HG03175 (cell line): ENCODE results near the gene IRAK1.
A peak's percentile ranks its signal among the peaks of the same experiment; 100 is the strongest.

Experiments
- ATAC-seq: cut with Tn5 transposase; IDR thresholded peaks from one replicate; pipeline ENCODE4 v1.9.1; 2021; ENCODE audit warnings: mild to moderate bottlenecking, moderate library complexity; ENCODE audit not compliant: unreplicated experiment

Gene IRAK1

DNA sequence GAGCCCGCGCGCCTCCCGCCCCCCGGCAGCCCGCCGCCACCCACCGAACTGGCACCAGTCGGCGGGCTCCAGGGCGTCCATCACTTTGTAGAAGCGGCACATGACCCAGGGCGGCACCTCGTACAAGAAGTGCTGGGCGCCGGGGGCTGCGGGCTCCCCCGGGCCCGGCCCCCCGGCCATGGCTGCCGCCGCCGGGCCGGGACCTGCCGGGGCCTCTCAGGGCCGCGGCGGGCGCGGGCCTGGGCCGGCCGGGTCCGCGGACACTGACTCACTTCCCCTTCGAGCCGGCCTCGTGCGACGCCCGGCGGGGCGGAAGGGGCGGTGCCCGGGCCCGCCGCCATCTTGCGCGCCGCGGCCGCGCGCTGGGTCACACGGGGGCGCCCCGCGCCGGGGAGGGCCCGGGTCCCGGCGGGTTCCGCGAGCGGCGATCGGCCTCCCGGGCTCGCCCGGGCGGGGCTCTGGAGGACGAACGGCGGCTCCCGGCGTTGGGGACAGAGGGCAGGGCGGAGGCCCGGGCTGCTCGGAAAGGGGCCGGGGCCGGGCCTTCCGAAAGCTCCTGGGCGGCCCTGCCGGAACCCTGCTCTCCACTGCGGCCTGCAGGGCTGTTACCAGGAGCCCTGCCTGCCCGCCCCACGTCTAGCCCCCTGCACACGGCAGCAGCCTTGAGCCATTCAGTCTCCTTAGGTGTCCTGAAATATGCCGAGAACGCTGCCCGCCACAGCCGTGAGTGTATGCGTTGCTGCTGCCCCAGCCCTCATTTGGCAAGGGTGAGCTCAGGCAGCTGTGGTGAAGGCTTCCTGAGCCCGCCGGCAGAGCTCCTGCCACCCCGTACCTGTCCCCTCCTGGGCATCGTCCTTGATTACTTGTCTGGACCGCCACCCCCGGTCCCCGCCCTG lies at the start of gene IRAK1:
Gene IRAK1, minus strand, starts transcription at position 270 of the 896 bp plus-strand sequence. Its CDS starts 90 bp downstream, at position 180.
- ATAC-seq, result peak; percentile 83

GRCh38 chrX:154068560-154068959 lies 48.9 kb upstream of the IRAK1 start:
- ATAC-seq, result no peak

- no peak for ATAC-seq
Observed at GRCh38 chrX:154064637-154065435, 45.1 kb upstream of the IRAK1 start.

DNA sequence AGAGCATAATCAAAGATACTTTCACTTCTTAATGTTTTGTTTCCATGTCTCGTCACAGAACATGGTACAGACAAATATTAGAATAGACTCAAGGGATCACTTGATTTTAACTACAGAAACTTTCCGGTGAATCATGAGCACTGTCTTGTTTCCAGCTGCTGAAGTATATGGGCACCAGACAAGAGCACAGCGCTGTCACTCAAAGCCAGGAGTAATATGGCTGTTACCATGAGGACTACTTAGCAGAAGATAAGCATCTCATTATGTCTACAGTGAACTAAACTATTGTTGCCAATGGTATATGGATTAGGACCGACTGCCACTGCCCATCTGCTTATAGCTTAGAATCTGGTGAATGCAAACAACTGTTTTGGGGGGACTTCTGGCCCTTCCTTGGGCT lies 43.5 kb upstream of the IRAK1 start:
- no peak for ATAC-seq

DNA sequence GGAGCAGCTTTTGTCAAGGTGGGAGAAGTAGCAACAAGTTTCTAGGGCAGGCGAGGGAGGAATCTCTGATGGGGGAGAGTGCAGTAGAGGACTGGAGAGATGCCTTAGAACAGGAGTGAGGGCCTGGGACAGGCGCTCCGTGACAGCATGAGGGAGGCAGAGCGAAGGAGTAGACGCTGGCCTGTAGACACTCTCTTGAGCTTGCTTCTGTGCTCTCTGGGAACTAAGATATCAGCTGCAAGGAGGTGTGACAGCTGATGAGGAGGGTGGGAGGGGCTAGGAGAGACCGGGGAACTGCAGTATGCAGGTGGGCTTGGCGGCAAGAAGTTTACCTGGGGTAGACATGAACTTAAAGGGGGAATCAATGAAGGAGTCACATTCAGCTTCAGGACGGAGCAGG lies 42.1 kb upstream of the IRAK1 start:
- ATAC-seq, result no peak

- no peak for ATAC-seq
Observed at GRCh38 chrX:154059729-154060245, 40.1 kb upstream of the IRAK1 start.

DNA sequence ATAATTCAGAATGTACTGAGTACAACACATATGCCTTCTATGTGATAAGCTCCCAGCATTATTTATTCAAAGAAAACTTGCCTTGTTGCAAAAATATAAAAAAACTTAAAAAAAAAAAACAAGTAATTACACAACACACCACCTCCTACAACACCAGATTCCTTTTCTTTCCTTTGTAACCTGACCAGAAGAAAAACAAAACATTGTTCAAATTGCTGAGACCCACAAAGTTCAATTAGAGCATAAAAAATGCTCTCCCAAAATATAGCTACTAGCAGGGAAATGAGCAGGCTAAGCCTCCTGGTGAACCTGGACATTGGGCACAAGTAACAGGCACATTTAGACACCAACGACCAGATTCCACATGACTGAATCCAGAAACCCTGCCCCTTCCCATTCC lies 39.5 kb upstream of the IRAK1 start:
- no peak for ATAC-seq

DNA sequence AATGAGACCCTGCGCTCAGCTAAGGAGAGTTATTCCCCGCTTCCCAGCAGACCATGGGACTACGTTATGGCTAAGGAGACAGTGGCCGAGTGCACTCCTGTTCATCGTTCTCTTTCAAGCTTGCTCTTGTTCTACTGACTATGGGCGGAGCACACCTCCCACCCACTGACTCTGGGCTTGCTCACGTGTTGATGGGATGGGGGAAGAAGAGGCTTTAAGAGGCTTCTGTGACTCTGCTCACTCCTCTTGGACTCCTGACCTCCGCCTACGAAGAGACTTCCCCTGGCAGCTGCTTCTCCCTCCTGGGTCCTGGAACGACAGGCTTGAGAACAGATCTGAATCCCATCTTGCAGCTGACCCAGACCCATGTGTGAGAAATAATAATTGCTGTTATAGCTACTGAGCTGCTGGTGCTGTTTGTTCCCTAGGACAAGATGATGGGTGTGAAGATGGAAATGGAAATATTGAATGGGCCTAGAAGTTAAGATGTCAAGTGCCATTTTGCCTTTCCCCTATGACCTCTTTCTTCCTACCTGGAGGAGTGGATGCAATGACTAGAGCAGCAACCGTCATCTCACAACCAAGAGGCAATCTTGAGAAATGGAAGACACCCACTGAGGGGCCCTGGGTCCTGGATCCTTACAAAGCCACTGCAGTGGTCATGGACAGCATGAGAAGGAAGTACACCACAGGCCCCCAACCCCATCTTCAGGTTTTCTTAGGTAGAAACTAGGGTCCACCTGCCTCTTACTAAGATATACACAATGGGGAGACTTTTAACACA lies 38.7 kb upstream of the IRAK1 start:
- ATAC-seq, result no peak

GRCh38 chrX:154057791-154058190 lies 38.1 kb upstream of the IRAK1 start:
- no peak for ATAC-seq

- ATAC-seq, result no peak
Observed at GRCh38 chrX:154056770-154057241, 37.1 kb upstream of the IRAK1 start.

DNA sequence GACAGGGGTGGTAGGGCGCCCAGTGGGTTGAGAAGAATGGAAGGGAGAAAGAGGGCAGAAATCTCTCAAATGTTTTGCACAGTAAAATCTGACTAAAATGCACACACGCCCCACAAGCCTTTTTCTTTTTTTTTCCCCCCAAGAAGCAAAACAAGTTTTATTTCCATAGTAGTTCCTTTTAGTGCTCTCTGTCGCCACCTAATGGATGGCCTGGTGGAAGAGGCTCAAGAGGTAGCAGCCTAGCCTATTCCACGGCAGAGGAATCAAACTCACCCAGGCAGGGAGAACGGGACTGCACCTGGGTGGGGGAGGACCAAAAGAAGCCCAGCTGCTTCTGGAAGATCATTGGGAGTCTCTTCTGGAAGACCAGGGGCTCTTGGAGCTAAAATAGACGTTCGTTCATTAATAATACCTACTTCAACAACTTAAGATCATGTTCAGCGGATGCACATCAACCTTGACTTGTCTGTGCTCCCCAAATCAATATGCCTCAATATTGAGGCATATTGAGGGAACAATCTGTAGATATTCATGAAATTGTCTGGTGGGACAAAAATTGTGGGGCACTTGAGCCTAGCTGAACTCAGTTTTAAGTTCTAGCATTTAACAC lies 31.6 kb upstream of the IRAK1 start:
- no peak for ATAC-seq

DNA sequence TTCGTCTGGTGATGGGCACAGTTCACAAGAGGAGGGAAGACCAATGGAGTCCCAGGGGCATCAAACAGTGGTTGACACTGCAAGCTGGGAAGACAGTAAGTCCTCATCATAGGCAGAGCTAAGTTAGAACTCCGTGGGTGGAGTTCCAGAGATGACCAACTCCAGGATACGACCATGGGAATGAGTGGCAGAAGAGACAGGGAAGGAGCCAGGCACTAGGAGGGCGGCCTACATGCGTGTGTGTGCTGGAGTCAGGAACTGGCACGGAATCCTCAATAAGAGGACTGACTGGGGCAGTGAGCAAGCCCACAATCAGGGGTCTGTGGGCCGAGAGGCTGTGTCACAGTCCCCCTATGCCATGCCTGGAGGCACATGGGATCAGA lies 30.4 kb upstream of the IRAK1 start:
- no peak for ATAC-seq

GRCh38 chrX:154049209-154050112 lies 29.8 kb upstream of the IRAK1 start:
- ATAC-seq, result no peak

DNA sequence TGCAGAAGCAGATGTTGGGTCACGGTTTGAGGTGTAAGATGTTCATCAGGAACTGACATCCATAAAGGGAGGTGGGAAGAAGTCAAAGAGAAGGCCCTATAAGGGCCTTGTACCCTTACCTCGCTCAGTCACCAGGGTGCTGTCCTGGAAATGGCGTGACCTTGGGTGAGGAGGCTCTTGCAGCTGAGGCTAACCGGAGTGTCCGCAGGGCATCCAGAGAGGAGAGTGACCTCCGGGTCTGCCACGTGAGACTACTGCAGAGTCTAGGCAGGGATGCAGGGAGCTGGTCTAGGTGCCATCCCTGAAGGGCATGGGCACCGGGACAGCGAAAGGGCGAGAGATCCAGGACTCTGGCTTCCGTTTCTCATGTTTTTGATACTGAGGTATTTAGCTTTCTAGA lies 28.7 kb upstream of the IRAK1 start:
- no peak for ATAC-seq

DNA sequence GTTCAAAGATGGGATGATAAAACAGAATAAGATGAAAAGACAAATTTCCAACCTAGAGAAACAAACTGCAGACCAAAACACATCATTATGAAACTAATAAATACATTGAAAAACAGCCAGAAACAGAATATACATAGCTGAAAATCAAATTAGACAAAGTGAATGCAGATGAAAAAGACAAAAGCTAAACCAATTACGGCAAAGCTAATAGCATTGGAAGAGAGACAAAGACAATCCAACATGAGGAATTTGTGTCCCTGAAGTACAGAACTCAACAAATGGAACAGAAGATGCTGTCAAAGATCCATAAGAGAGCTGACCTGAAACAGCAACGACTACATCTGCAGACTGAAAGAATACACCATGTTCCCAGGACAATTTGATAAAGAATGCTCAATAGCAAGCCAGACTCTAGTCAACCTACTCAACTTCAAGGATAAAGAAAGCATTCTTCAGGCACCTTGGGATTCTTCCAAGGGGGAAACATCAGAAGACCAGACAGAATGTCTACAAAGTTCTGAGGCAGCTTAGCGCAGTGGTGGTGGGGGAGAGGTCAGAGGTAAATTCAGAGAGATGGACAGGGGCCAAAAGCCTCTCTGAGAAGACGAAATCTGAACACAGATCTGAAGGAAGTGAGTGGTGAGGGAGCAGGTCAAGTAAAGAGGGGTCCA lies 27.4 kb upstream of the IRAK1 start:
- no peak for ATAC-seq

GRCh38 chrX:154046031-154046781 lies 26.5 kb upstream of the IRAK1 start:
- no peak for ATAC-seq

- ATAC-seq, result no peak
Observed at GRCh38 chrX:154044091-154044490, 24.4 kb upstream of the IRAK1 start.
